GM19452 (cell line): ENCODE results near the gene TLCD1.

Source experiments
- ATAC-seq: cut with Tn5 transposase; IDR thresholded peaks from one replicate; pipeline ENCODE4 v1.9.1; 2021; ENCODE audit not compliant: unreplicated experiment

TLCD1 gene

DNA sequence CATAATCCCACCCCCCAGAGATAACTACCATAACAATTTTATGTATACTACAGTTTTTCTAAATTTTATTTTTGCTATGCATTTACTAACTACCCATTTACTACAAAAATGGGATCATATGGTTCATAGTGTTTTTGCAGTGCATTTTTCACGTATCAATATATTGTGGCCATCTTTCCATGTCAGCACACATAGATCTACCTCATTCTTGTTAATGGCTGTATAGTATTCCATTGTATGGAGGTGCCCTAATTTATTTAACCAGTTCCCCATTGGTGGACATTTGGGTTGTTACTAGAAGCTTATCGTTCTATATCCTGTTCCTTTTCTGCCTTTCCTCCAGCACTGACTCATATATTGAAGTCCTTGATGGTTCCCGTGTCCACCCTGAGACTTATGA lies 37.0 kb downstream of the TLCD1 start:
- ATAC-seq, result no peak

DNA sequence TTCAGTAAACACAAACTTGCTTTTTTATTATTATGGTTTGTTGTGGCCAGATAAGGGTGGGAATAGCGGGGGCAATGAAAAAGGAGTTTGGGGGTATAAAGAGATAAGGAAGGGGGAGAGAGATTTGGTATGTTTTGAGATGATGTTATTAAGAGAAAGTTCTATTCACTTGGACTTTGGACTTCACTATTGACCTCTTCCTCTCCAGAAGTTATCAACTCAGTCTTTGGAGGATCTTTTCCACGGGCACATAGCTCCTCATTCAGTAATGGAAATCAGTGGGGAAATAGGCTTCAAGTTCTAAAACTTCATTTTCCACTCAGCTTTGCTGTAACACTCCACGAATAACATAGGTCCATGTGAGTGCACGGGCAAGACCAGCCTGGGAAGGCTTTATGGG lies 37.6 kb downstream of the TLCD1 start:
- no peak for ATAC-seq

DNA sequence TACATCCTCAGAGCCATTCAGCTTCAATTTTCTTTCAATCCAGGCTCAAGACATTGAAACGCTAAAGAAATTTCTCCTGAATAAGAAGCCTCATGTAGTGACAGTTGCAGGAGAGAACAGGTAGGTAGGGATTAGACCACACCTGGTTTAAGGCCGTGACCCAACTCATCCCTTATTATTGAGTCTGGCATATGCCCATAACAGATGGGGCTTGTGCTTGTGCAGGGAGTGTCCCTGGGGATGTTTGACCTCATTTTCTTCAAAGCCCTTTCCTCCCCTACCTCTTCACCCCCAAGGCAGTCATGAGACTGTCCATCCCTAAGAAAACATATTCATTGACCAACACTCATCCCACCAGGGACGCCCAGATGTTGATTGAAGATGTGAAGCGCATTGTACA lies 39.7 kb downstream of the TLCD1 start:
- ATAC-seq, result no peak

DNA sequence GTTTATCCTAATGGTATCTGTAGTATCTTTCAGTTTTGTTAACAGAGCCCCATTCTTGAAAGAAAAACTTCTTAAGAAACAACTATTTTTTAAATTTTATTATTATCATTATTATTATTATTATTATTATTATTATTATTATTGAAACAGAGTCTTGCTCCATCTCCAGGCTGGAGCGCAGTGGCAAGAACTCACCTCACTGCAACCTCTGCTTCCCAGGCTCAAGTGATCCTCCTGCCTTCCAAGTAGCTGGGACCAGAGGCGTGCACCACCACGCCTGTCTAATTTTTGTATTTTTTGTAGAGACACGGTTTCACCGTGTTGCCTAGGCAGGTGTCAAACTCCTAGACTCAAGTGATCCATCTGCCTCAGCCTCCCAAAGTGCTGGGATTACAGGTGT lies 40.7 kb downstream of the TLCD1 start:
- no peak for ATAC-seq

DNA sequence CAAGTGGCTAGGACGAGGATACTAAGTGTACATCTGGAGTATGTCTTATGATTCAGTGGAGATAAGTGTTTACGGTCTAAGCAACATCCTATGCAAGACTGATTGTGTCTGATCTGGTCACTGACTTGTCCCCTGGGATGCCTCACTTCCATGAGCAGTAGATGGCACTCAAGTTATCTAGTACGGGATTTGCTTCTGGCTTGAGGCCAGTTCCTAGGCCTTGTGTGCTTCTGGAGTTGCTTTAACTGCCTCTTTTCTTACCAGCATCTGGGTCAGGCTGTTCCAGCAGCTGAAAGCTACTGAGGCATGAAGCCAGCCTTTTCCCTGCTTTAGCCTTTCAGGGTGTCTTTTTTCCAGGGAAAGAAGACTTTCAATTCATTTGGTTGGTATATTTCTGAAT lies 41.1 kb downstream of the TLCD1 start:
- ATAC-seq, result no peak

DNA sequence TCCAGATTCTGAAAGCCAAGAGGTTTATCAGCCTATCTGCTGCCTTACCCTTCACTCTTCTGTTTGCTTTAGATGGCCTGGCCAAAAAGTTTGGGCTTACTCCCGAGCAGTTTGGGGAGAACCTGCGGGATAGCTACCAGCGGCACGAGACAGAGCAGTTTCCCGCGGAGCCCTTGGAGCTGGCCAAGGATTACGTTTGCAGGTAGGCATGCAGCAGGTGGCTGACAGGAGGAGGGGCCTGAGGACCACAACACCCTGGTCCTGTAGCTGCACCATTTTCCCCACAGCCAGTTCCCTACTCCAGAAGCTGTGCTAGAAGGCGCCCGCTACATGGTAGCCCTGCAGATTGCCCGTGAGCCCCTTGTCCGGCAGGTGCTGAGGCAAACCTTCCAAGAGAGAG lies 43.4 kb downstream of the TLCD1 start:
- ATAC-seq, result no peak

DNA sequence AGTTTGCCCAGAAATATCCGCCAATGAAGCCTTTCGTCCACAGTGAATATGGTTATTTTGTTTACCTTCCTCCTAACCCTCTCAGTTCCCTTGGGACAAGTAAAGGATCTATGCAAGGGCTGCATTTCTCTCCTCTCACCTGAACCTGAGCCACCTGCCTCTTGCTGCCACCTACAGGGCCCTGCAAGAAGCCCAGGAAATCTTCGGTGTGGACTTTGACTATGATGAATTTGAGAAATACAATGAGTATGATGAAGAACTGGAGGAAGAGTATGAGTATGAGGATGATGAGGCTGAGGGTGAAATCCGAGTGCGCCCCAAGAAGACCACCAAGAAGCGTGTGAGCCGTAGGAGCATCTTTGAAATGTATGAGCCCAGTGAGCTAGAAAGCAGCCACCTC lies 50.1 kb downstream of the TLCD1 start:
- ATAC-seq, result no peak

DNA sequence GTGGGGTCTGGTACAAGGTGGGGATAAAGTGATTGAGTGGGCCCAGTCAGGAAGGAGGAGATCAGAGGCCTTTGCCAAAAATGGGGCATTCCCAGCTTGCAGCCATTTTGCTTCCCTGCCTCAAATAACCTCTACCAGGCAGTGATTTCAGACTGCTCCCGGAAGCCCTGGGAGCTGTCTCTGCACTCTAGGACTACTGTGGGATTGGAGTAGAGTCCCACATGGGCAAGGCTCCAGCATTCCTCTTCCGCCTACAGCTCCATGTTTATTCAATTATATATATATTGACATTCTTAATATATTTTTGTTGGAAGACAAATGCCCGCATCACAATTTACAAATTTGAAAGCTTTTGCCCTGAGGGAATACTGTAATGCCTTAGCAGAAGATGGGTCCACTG lies 50.5 kb downstream of the TLCD1 start:
- ATAC-seq, result no peak
